OCI-LY7 (cell line): ENCODE data around the gene SCP2D1.

ENCODE experiments used
- EZH2phosphoT487 ChIP-seq: fragments of 200-600 bp; sonication (generic); IDR thresholded peaks from 2 replicates; pipeline ENCODE4 v1.6.1; 2018; ENCODE audit warnings: low read depth, borderline replicate concordance, mild to moderate bottlenecking, mixed run types, antibody characterized with exemption, low read length, moderate library complexity, mixed read lengths
- TF ChIP-seq, protein P1 (sequence below): fragments of 200-600 bp; sonication (generic); conservative IDR thresholded peaks from 2 replicates; pipeline ENCODE4 v1.5.1; 2014; ENCODE audit warnings: mild to moderate bottlenecking, antibody characterized with exemption, low read length, moderate library complexity, mixed read lengths

DNA sequence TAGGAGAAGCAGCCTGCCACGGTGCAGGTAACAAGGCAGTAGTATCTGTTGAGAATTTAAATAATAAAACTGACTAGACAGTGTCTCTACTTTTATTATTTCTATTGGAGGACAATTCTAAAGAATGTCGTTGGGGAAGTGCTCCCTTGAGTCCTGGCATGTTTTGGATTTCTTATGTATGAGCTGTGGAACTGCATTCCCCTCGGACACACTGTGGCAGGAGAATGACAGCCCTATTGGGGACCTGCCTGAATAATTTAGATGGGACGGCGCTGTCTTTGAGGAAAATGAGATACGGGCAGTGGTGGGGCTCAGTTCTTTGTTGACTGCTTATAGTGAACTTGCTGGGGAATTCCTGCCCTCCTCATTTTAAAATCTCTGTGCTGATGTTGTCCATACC lies 2.4 kb upstream of the SCP2D1 start:
- TF ChIP-seq, protein P1, sequence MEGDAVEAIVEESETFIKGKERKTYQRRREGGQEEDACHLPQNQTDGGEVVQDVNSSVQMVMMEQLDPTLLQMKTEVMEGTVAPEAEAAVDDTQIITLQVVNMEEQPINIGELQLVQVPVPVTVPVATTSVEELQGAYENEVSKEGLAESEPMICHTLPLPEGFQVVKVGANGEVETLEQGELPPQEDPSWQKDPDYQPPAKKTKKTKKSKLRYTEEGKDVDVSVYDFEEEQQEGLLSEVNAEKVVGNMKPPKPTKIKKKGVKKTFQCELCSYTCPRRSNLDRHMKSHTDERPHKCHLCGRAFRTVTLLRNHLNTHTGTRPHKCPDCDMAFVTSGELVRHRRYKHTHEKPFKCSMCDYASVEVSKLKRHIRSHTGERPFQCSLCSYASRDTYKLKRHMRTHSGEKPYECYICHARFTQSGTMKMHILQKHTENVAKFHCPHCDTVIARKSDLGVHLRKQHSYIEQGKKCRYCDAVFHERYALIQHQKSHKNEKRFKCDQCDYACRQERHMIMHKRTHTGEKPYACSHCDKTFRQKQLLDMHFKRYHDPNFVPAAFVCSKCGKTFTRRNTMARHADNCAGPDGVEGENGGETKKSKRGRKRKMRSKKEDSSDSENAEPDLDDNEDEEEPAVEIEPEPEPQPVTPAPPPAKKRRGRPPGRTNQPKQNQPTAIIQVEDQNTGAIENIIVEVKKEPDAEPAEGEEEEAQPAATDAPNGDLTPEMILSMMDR, result no peak
- TF ChIP-seq EZH2phosphoT487, result no peak
